SIG-M5 treated with dmso at 0.1 percent for 504 hours (cell line): ENCODE results near the gene RGL3.
"Not testable (repeated sequence)": the region's sequence is repeated elsewhere in the genome, so short reads cannot be mapped to it uniquely, and the experiment has no call there.

Source experiments
- DNase-seq: peaks from one replicate; lab custom pipeline; 2025; ENCODE audit not compliant: unreplicated experiment; lab: John Stamatoyannopoulos, UW

RGL3 gene

GRCh38 chr19:11450570-11451326, 31.6 kb upstream of the RGL3 start:
- no peak for DNase-seq

- no peak for DNase-seq
Observed at GRCh38 chr19:11448923-11449554, 29.9 kb upstream of the RGL3 start.

- no peak for DNase-seq
Observed at GRCh38 chr19:11448410-11448809, 29.3 kb upstream of the RGL3 start.

GRCh38 chr19:11447347-11448262, 28.5 kb upstream of the RGL3 start:
- DNase-seq, result no peak

GRCh38 chr19:11446652-11447301, 27.7 kb upstream of the RGL3 start:
- DNase-seq, result no peak

- DNase-seq, result no peak
Observed at GRCh38 chr19:11446271-11446651, 27.1 kb upstream of the RGL3 start.

GRCh38 chr19:11445141-11445540, 26.0 kb upstream of the RGL3 start:
- DNase-seq, result no peak

- DNase-seq, result no peak
Observed at GRCh38 chr19:11444059-11444458, 24.9 kb upstream of the RGL3 start.

- no peak for DNase-seq
Observed at GRCh38 chr19:11437955-11438354, 18.8 kb upstream of the RGL3 start.

- no peak for DNase-seq
Observed at GRCh38 chr19:11435833-11436313, 16.8 kb upstream of the RGL3 start.

GRCh38 chr19:11435057-11435832, 16.1 kb upstream of the RGL3 start, which contains the start of the genes ODAD3 and PRKCSH:
Gene ODAD3 (minus strand): TSS chr19:11435121. CDS start chr19:11435016, 105 bp downstream.
Gene PRKCSH (plus strand): TSS chr19:11435635. CDS start chr19:11436118, 483 bp downstream.
- DNase-seq, result peak; percentile 99

- no peak for DNase-seq
Observed at GRCh38 chr19:11434703-11435056, 15.6 kb upstream of the RGL3 start.

GRCh38 chr19:11433526-11433925, 14.4 kb upstream of the RGL3 start:
- not testable (repeated sequence) for DNase-seq

GRCh38 chr19:11426656-11427055, 7.5 kb upstream of the RGL3 start:
- DNase-seq, result no peak

GRCh38 chr19:11425719-11426457, 6.8 kb upstream of the RGL3 start:
- DNase-seq, result no peak

GRCh38 chr19:11423791-11424181, 4.7 kb upstream of the RGL3 start:
- no peak for DNase-seq

GRCh38 chr19:11423164-11423790, 4.2 kb upstream of the RGL3 start:
- DNase-seq, result no peak

GRCh38 chr19:11422163-11423065, 3.3 kb upstream of the RGL3 start:
- no peak for DNase-seq
